Measurements from ENCODE around the gene TRIM71. TPM values are rescaled to one million over a fixed set of nuclear protein-coding genes. Genes with fewer than 3 reads are reported as not detected.

TRIM71 gene
- total RNA-seq, 2 donors from 2014 or later: 154 to 169 TPM

GRCh38 chr3:32865383-32865782 lies 47.6 kb downstream of the TRIM71 start:
- no peak overlapping the region for H3K4me3 ChIP-seq (ENCODE audit: low read length)
- H3K36me3 ChIP-seq (ENCODE audit: control insufficient read depth, insufficient read depth, low read length): peaks cover 18% of the 10 kb centered on the region
- Mint-ChIP-seq H3K9me3 (no peaks in the 10 kb centered on the region), H3K27me3 (ENCODE audit: insufficient read depth) (no peaks in the 10 kb centered on the region), H3K4me3 (no peak overlapping the region), H3K36me3 (ENCODE audit: low read depth) (peaks cover 5% of the 10 kb centered on the region), H3K4me1 (peaks cover 85% of the 10 kb centered on the region), H3K27ac (peak overlapping the region; percentile 89)
- no peaks in the 10 kb centered on the region for H3K27me3 ChIP-seq (ENCODE audit: control insufficient read depth, insufficient read depth, low read length, poor library complexity, severe bottlenecking)
- 75 to 78% methylated on average over 5 to 6 of the region's 6 CpGs for WGBS, 2 experiments (ENCODE audit: insufficient coverage in 1 of 2, insufficient read length in 1 of 2)
- DNase-seq: no peak
- H3K27ac ChIP-seq (ENCODE audit: low read depth, low read length): peak overlapping the region; percentile 14
- no peak overlapping the region for H3K9ac ChIP-seq (ENCODE audit: extremely low read depth, low read length, poor library complexity, severe bottlenecking)
- H3K9me3 ChIP-seq (ENCODE audit: control insufficient read depth, low read length): no peaks in the 10 kb centered on the region
- no peak for TF ChIP-seq CTCF (conservative IDR thresholded peaks at IDR 0.05)
- H3K4me1 ChIP-seq (ENCODE audit: control insufficient read depth, insufficient read depth, low read length): peaks cover 31% of the 10 kb centered on the region

- H3K9ac ChIP-seq (ENCODE audit: extremely low read depth, low read length, poor library complexity, severe bottlenecking): no peak overlapping the region
- no peak overlapping the region for H3K4me3 ChIP-seq (ENCODE audit: low read length)
- no peaks in the 10 kb centered on the region for H3K27me3 Mint-ChIP-seq (ENCODE audit: insufficient read depth)
- no peaks in the 10 kb centered on the region for H3K9me3 ChIP-seq (ENCODE audit: control insufficient read depth, low read length)
- H3K36me3 Mint-ChIP-seq (ENCODE audit: low read depth): peaks cover 2% of the 10 kb centered on the region
- WGBS, 2 experiments (ENCODE audit: insufficient coverage in 1 of 2, insufficient read length in 1 of 2): 92 to 96% methylated on average over 3 to 5 of the region's 5 CpGs
- peak overlapping the region; percentile 2 for H3K4me3 Mint-ChIP-seq
- peaks cover 16% of the 10 kb centered on the region for H3K36me3 ChIP-seq (ENCODE audit: control insufficient read depth, insufficient read depth, low read length)
- peak overlapping the region; percentile 63 for H3K27ac Mint-ChIP-seq
- H3K4me1 ChIP-seq (ENCODE audit: control insufficient read depth, insufficient read depth, low read length): peaks cover 36% of the 10 kb centered on the region
- H3K9me3 Mint-ChIP-seq: no peaks in the 10 kb centered on the region
- H3K4me1 Mint-ChIP-seq: peaks cover 93% of the 10 kb centered on the region
- TF ChIP-seq CTCF (conservative IDR thresholded peaks at IDR 0.05): no peak
- no peak for DNase-seq
- H3K27ac ChIP-seq (ENCODE audit: low read depth, low read length): peak overlapping the region; percentile 14
- no peaks in the 10 kb centered on the region for H3K27me3 ChIP-seq (ENCODE audit: control insufficient read depth, insufficient read depth, low read length, poor library complexity, severe bottlenecking)
These were observed 48.7 kb downstream of the TRIM71 start for GRCh38 chr3:32866533-32866932.

GRCh38 chr3:32867954-32868353 lies 50.2 kb downstream of the TRIM71 start:
- H3K27ac Mint-ChIP-seq: peak overlapping the region; percentile 94
- 66 to 73% methylated on average over 2 to 5 of the region's 5 CpGs for WGBS, 2 experiments (ENCODE audit: insufficient coverage in 1 of 2, insufficient read length in 1 of 2)
- Histone ChIP-seq H3K9ac (ENCODE audit: extremely low read depth, low read length, poor library complexity, severe bottlenecking) (no peak overlapping the region), H3K9me3 (ENCODE audit: control insufficient read depth, low read length) (no peaks in the 10 kb centered on the region), H3K27me3 (ENCODE audit: control insufficient read depth, insufficient read depth, low read length, poor library complexity, severe bottlenecking) (no peaks in the 10 kb centered on the region), H3K36me3 (ENCODE audit: control insufficient read depth, insufficient read depth, low read length) (peaks cover 12% of the 10 kb centered on the region), H3K4me1 (ENCODE audit: control insufficient read depth, insufficient read depth, low read length) (peaks cover 30% of the 10 kb centered on the region), H3K27ac (ENCODE audit: low read depth, low read length) (peak overlapping the region; percentile 9), H3K4me3 (ENCODE audit: low read length) (no peak overlapping the region)
- H3K4me3 Mint-ChIP-seq: no peak overlapping the region
- peaks cover 2% of the 10 kb centered on the region for H3K36me3 Mint-ChIP-seq (ENCODE audit: low read depth)
- DNase-seq: no peak
- TF ChIP-seq CTCF (conservative IDR thresholded peaks at IDR 0.05): no peak
- H3K27me3 Mint-ChIP-seq (ENCODE audit: insufficient read depth): no peaks in the 10 kb centered on the region
- no peaks in the 10 kb centered on the region for H3K9me3 Mint-ChIP-seq
- peaks cover 93% of the 10 kb centered on the region for H3K4me1 Mint-ChIP-seq
